Measurements from ENCODE around the gene ATP5PB.

Gene ATP5PB

DNA sequence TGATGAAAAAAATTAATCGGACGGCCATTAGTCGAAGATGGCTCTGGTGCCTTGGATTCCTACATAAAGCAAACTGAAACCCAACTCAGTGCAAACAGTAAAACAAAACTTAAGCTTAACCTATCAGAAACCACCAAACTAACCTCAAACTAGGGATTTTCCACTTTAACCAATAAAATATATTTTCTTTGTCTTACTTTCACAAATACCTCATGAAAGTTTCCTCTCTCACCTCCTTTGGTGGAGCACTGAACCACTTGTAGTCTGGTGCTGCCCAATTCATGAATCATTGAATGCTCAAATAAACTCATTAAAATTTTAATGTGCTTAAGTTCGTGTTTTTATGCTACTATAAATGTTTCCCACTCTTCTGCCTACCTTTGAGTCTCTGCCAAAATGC, 47.1 kb downstream of the ATP5PB start:
- POLR2A ChIA-PET, result interaction anchor here (4.1 kb wide), 1 partner anchor 11 kb away, joined by 20 read pairs; no protein-coding TSS in a partner anchor
- no peak for TF ChIP-seq SP1 (IDR thresholded peaks at IDR 0.05)
- TF ChIP-seq BHLHE40 (IDR thresholded peaks at IDR 0.05; ENCODE audit: borderline replicate concordance), result no peak
- no peak for TF ChIP-seq FOXA1 (IDR thresholded peaks at IDR 0.05)
- no peak for TF ChIP-seq FOXK2 (IDR thresholded peaks at IDR 0.05)
- TF ChIP-seq TARDBP (IDR thresholded peaks at IDR 0.05), result no peak
- TF ChIP-seq LEF1 (IDR thresholded peaks at IDR 0.05; ENCODE audit: borderline replicate concordance), result no peak
- no peak for TF ChIP-seq ZNF384 (IDR thresholded peaks at IDR 0.05)
- TF ChIP-seq, protein P1, sequence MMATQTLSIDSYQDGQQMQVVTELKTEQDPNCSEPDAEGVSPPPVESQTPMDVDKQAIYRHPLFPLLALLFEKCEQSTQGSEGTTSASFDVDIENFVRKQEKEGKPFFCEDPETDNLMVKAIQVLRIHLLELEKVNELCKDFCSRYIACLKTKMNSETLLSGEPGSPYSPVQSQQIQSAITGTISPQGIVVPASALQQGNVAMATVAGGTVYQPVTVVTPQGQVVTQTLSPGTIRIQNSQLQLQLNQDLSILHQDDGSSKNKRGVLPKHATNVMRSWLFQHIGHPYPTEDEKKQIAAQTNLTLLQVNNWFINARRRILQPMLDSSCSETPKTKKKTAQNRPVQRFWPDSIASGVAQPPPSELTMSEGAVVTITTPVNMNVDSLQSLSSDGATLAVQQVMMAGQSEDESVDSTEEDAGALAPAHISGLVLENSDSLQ (IDR thresholded peaks at IDR 0.05), result no peak
- TF ChIP-seq ARNT (IDR thresholded peaks at IDR 0.05), result no peak
- TF ChIP-seq NFRKB (IDR thresholded peaks at IDR 0.05), result no peak
- TF ChIP-seq L3MBTL2 (conservative IDR thresholded peaks at IDR 0.05), result no peak
- CTCF ChIA-PET, result no interaction called here
- DNase-seq (ENCODE audit: extremely low spot score), result no peak

DNA sequence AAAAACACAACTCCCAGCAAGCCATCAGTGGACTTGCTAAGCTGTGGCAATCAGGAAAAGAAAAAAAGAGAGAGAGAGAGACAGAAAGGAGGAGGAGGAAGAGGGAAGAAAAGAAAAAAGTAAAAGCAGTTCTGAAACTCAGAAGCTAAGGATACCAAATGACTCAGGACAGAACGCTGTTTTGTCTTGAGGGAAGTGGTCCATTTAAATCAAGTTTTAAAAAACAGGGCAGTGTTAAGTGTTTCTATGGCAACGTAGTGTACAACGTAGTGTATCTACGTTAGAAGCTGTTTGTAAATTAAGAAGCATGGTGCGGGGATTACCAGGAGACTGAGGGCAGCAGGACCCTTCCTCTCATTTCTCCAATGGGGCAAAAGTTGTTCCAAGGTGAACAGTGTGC, 48.3 kb downstream of the ATP5PB start:
- DNase-seq (ENCODE audit: extremely low spot score), result no peak
- POLR2A ChIA-PET, result interaction anchor here (4.1 kb wide), 1 partner anchor 10 kb away, joined by 20 read pairs; no protein-coding TSS in a partner anchor
- TF ChIP-seq SUZ12 (IDR thresholded peaks at IDR 0.05) (no peak), FOXA1 (IDR thresholded peaks at IDR 0.05) (no peak), ZNF384 (IDR thresholded peaks at IDR 0.05) (no peak), HDGF (IDR thresholded peaks at IDR 0.05; ENCODE audit: borderline replicate concordance) (no peak), FOXM1 (IDR thresholded peaks at IDR 0.05; ENCODE audit: borderline replicate concordance) (no peak), FOXK2 (IDR thresholded peaks at IDR 0.05) (no peak), LEF1 (IDR thresholded peaks at IDR 0.05; ENCODE audit: borderline replicate concordance) (no peak), CTBP1 (IDR thresholded peaks at IDR 0.05; ENCODE audit: borderline replicate concordance) (no peak), NFRKB (IDR thresholded peaks at IDR 0.05) (no peak), BHLHE40 (IDR thresholded peaks at IDR 0.05; ENCODE audit: borderline replicate concordance) (no peak), TARDBP (IDR thresholded peaks at IDR 0.05) (no peak), ARNT (IDR thresholded peaks at IDR 0.05) (no peak), ELF4 (IDR thresholded peaks at IDR 0.05) (no peak)
- TF ChIP-seq, protein P1 (IDR thresholded peaks at IDR 0.05), result no peak
- CTCF ChIA-PET, result no interaction called here

DNA sequence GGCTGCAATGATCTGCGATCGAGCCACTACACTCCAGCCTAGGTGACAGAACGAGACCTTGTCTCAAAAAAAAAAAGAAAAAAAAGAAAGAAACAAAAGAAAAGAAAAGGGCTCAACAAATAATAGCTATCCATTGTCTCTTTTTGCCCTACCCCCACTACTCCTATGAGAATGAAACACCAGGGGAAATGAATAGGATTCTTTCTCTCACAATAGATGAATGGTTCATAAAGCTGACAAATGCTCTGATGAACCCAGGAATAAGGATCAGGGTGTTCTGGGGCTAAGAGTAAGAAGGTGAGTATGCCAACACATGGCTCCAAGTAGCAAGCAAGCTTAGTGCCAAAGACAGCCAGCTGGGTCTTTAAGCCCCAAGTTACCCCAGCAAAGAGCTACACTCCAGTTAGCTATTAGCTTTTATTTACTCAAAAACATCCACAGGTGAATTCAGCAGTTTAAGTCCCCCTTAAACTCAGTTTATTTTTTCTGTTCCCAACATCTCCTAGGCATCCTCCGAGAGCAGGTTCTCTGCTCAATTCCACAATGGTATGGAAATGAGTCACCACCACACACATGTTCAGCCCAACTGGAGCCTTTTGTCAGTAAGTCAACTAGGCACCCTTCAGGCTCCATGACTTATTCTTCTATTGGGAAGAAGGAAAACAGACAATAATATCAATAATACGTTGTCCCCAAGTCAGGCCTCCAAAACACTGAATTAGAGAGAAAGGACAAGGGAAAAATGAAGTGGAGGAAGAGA, 49.9 kb downstream of the ATP5PB start:
- TF ChIP-seq SUZ12 (IDR thresholded peaks at IDR 0.05) (no peak), FOXM1 (IDR thresholded peaks at IDR 0.05; ENCODE audit: borderline replicate concordance) (no peak), HDGF (IDR thresholded peaks at IDR 0.05; ENCODE audit: borderline replicate concordance) (no peak), L3MBTL2 (conservative IDR thresholded peaks at IDR 0.05) (no peak), BHLHE40 (IDR thresholded peaks at IDR 0.05; ENCODE audit: borderline replicate concordance) (no peak), FOXK2 (IDR thresholded peaks at IDR 0.05) (no peak)
- TF ChIP-seq, protein P1 (IDR thresholded peaks at IDR 0.05), result no peak
- no peak for DNase-seq (ENCODE audit: extremely low spot score)
- ChIA-PET CTCF (interaction anchor here (1.1 to 1.4 kb wide), 2 partner anchors 9 to 17 kb away, joined by 3 to 6 read pairs; no protein-coding TSS in a partner anchor), POLR2A (interaction anchor here (4.1 kb wide), 1 partner anchor 8 kb away, joined by 20 read pairs; no protein-coding TSS in a partner anchor)

DNA sequence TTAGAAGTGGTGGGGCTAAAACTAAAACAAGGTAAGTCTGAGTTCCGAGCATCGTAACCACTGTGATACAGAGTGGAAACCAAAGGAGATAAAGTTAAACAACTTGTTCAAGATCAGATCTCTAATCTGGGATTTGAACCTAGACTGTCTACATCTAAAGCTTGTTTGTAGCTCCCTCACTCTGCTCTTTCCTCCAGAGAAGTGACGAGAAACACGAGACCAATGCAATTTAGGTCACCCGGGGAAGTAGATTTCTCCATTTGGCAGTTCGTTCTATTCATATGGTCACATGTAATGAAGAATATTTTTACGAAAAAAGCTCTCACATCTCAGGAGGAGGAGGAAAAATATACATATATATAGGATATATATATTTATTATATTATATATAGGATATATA, 52.4 kb downstream of the ATP5PB start:
- POLR2A ChIA-PET, result no interaction called here
- DNase-seq (ENCODE audit: extremely low spot score), result no peak
- CTCF ChIA-PET, result no interaction called here
- TF ChIP-seq TARDBP (IDR thresholded peaks at IDR 0.05), result no peak
- TF ChIP-seq, protein P1 (IDR thresholded peaks at IDR 0.05), result no peak
- TF ChIP-seq SP1 (IDR thresholded peaks at IDR 0.05), result no peak
- TF ChIP-seq FOXK2 (IDR thresholded peaks at IDR 0.05), result no peak
- no peak for TF ChIP-seq FOXM1 (IDR thresholded peaks at IDR 0.05; ENCODE audit: borderline replicate concordance)
- TF ChIP-seq FOXA1 (IDR thresholded peaks at IDR 0.05), result no peak
- no peak for TF ChIP-seq ARNT (IDR thresholded peaks at IDR 0.05)
- no peak for TF ChIP-seq NFRKB (IDR thresholded peaks at IDR 0.05)
- TF ChIP-seq BHLHE40 (IDR thresholded peaks at IDR 0.05; ENCODE audit: borderline replicate concordance), result no peak
- TF ChIP-seq SUZ12 (IDR thresholded peaks at IDR 0.05), result no peak
- TF ChIP-seq ZNF384 (IDR thresholded peaks at IDR 0.05), result no peak
- TF ChIP-seq HDGF (IDR thresholded peaks at IDR 0.05; ENCODE audit: borderline replicate concordance), result no peak
- no peak for TF ChIP-seq L3MBTL2 (conservative IDR thresholded peaks at IDR 0.05)
- no peak for TF ChIP-seq ELF4 (IDR thresholded peaks at IDR 0.05)
- no peak for TF ChIP-seq LEF1 (IDR thresholded peaks at IDR 0.05; ENCODE audit: borderline replicate concordance)
- TF ChIP-seq CTBP1 (IDR thresholded peaks at IDR 0.05; ENCODE audit: borderline replicate concordance), result no peak

DNA sequence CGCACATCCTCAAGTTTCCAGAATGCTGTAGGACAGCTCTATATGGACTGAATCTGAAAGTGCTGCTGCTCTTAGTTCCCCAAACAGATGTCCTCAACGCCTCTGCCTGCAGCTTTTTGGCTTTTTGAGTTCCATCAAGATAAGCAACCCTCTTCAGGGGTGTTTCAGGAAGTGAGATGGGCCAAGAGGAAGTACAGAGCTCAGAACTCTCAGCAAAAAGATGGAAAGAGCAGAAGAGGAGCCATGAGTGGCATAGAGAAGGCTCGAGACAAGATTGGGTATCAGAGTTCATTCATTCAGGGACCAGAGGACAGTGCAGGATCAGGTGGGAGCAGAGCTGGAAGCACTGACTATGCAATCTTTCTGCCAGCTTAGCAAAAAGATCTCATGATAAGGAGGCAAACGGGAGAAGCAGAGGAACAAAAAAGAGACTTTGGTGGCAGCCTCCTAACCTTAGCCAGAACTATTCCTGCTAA, 54.4 kb downstream of the ATP5PB start, which contains the start of the genes ADORA3 and TMIGD3:
Gene ADORA3, minus strand, starts transcription at position 49 of the 476 bp plus-strand sequence. CDS start 279 bp downstream, outside the sequence.
Gene TMIGD3, minus strand, starts transcription at position 49 of the 476 bp plus-strand sequence. CDS start 279 bp downstream, outside the sequence.
- DNase-seq (ENCODE audit: extremely low spot score), result no peak
- CTCF ChIA-PET, result interaction anchor here (1.3 kb wide), 1 partner anchor 264 kb away, joined by 3 read pairs; no protein-coding TSS in a partner anchor
- POLR2A ChIA-PET, result no interaction called here
- TF ChIP-seq BHLHE40 (IDR thresholded peaks at IDR 0.05; ENCODE audit: borderline replicate concordance), result no peak
- no peak for TF ChIP-seq LEF1 (IDR thresholded peaks at IDR 0.05; ENCODE audit: borderline replicate concordance)
- no peak for TF ChIP-seq TARDBP (IDR thresholded peaks at IDR 0.05)
- TF ChIP-seq NFRKB (IDR thresholded peaks at IDR 0.05), result no peak
- no peak for TF ChIP-seq ELF4 (IDR thresholded peaks at IDR 0.05)
- no peak for TF ChIP-seq CTBP1 (IDR thresholded peaks at IDR 0.05; ENCODE audit: borderline replicate concordance)
- no peak for TF ChIP-seq SUZ12 (IDR thresholded peaks at IDR 0.05)
- no peak for TF ChIP-seq L3MBTL2 (conservative IDR thresholded peaks at IDR 0.05)
- TF ChIP-seq FOXK2 (IDR thresholded peaks at IDR 0.05), result no peak
- no peak for TF ChIP-seq FOXA1 (IDR thresholded peaks at IDR 0.05)
- TF ChIP-seq FOXM1 (IDR thresholded peaks at IDR 0.05; ENCODE audit: borderline replicate concordance), result no peak
- no peak for TF ChIP-seq HDGF (IDR thresholded peaks at IDR 0.05; ENCODE audit: borderline replicate concordance)

Data from HEK293T (cell line).